ENCODE data around the gene ZCCHC18.

ZCCHC18 gene

DNA sequence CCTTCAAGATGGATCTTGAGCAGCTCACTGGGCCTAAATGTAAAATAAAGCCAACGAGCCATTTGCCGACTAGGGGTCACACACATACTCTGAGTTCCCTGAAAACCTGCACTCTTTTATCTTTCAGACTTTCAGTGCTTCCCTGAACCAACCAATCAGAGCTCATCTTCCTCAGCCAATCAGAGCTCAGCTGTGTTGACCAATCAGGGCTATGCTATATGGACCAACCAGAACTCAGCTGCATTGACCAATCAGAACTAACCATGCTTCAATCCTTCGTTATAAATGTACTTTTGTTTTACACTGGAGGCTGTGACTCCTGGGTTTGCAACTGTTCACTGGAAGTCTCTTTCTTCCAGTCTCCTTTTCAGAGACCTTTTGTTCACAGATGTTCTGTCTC lies 25.2 kb downstream of the ZCCHC18 start:
- CTCF ChIA-PET = interaction anchor here (0.6 to 3.4 kb wide), 15 partner anchors 11 to 506 kb away, joined by 3 to 37 read pairs (median 6); no protein-coding TSS in a partner anchor
- POLR2A ChIA-PET = no interaction called here
- no peak overlapping the region for H3K4me3 ChIP-seq (ENCODE audit: low read depth, low read length)
- no peaks in the 10 kb centered on the region for H3K36me3 ChIP-seq (ENCODE audit: control insufficient read depth in 2 of 2, insufficient read depth in 1 of 2, low read length in 2 of 2)
- no peaks in the 10 kb centered on the region for H3K9me3 ChIP-seq (ENCODE audit: control insufficient read depth, insufficient read depth, low read depth, low read length)
- no peaks in the 10 kb centered on the region for H3K4me1 ChIP-seq (ENCODE audit: control insufficient read depth, insufficient read depth, low read length)
- TF ChIP-seq KLF10 (tag by site-specific recombination; IDR thresholded peaks at IDR 0.05) (no peak), SP2 (tag by site-specific recombination; IDR thresholded peaks at IDR 0.05) (peak; percentile 47)
- H3K27ac ChIP-seq (ENCODE audit: extremely low read depth, low read depth, low read length) = no peak overlapping the region

DNA sequence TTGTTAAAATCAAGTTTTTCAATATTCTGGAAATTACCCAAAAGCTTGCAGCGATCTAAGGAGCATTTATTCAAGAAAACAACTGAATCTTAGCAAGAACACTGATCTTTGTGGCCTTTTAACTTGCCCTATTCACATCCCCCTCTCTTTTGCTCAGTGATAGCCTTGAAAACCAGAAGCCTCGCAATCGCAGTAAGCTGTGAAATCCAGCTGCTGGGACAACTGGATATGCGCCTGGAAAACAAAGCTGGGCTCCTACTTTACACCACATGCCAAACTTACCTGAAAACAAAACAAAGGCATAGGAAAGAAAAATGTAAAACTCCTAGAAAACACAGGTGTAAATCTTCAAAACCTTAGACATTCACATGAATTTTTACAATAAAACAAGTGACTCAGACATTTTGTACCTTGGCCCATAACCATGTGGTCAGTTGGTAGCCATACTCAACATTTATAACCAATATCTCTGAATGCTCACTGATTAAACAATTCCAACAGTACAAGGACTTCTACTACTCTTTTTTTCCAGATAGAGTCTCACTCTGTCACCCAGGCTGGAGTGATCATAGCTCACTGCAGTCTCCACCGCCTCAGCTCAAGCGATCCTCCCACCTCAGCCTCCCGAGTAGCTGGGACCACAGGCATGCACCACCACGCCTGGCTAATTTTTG lies 28.9 kb downstream of the ZCCHC18 start:
- H3K4me1 ChIP-seq (ENCODE audit: control insufficient read depth, insufficient read depth, low read length) = no peaks in the 10 kb centered on the region
- no peak overlapping the region for H3K27ac ChIP-seq (ENCODE audit: extremely low read depth, low read depth, low read length)
- ChIA-PET POLR2A (no interaction called here), CTCF (interaction anchor here (1.1 to 1.3 kb wide), 2 partner anchors 42 to 296 kb away, joined by 3 to 5 read pairs; no protein-coding TSS in a partner anchor)
- no peak for TF ChIP-seq ZNF2 (tag by site-specific recombination; IDR thresholded peaks at IDR 0.05)
- no peak for TF ChIP-seq KLF9 (tag by site-specific recombination; IDR thresholded peaks at IDR 0.05; ENCODE audit: low read depth)
- TF ChIP-seq ZNF248 (tag by site-specific recombination; IDR thresholded peaks at IDR 0.05) = no peak
- TF ChIP-seq ZNF610 (tag by site-specific recombination; IDR thresholded peaks at IDR 0.05; ENCODE audit: borderline replicate concordance) = no peak
- TF ChIP-seq, protein P1, sequence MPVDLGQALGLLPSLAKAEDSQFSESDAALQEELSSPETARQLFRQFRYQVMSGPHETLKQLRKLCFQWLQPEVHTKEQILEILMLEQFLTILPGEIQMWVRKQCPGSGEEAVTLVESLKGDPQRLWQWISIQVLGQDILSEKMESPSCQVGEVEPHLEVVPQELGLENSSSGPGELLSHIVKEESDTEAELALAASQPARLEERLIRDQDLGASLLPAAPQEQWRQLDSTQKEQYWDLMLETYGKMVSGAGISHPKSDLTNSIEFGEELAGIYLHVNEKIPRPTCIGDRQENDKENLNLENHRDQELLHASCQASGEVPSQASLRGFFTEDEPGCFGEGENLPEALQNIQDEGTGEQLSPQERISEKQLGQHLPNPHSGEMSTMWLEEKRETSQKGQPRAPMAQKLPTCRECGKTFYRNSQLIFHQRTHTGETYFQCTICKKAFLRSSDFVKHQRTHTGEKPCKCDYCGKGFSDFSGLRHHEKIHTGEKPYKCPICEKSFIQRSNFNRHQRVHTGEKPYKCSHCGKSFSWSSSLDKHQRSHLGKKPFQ (tag by site-specific recombination; IDR thresholded peaks at IDR 0.05) = no peak
- TF ChIP-seq ZNF138 (tag by site-specific recombination; IDR thresholded peaks at IDR 0.05; ENCODE audit: borderline replicate concordance) = no peak
- no peak for TF ChIP-seq HOXD13 (CRISPR knock-in tag; IDR thresholded peaks at IDR 0.05; ENCODE audit: borderline replicate concordance)
- TF ChIP-seq, protein P2, sequence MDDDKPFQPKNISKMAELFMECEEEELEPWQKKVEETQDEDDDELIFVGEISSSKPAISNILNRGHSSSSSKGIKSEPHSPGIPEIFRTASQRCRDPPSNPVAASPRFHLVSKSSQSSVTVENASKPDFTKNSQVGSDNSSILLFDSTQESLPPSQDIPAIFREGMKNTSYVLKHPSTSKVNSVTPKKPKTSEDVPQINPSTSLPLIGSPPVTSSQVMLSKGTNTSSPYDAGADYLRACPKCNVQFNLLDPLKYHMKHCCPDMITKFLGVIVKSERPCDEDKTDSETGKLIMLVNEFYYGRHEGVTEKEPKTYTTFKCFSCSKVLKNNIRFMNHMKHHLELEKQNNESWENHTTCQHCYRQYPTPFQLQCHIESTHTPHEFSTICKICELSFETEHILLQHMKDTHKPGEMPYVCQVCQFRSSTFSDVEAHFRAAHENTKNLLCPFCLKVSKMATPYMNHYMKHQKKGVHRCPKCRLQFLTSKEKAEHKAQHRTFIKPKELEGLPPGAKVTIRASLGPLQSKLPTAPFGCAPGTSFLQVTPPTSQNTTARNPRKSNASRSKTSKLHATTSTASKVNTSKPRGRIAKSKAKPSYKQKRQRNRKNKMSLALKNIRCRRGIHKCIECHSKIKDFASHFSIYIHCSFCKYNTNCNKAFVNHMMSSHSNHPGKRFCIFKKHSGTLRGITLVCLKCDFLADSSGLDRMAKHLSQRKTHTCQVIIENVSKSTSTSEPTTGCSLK (tag by site-specific recombination; IDR thresholded peaks at IDR 0.05) = no peak
- no peak for TF ChIP-seq ZNF561 (tag by site-specific recombination; IDR thresholded peaks at IDR 0.05; ENCODE audit: borderline replicate concordance)
- no peak for TF ChIP-seq ZFP3 (tag by site-specific recombination; IDR thresholded peaks at IDR 0.05; ENCODE audit: low read depth)
- TF ChIP-seq ZNF596 (tag by site-specific recombination; IDR thresholded peaks at IDR 0.05) = no peak
- TF ChIP-seq ZNF768 (tag by site-specific recombination; IDR thresholded peaks at IDR 0.05) = no peak
- TF ChIP-seq RBAK (tag by site-specific recombination; IDR thresholded peaks at IDR 0.05) = no peak
- TF ChIP-seq SP2 (tag by site-specific recombination; IDR thresholded peaks at IDR 0.05) = no peak
- no peak for TF ChIP-seq MEIS1 (CRISPR knock-in tag; IDR thresholded peaks at IDR 0.05; ENCODE audit: borderline replicate concordance)
- no peak for TF ChIP-seq ZNF777 (tag by site-specific recombination; IDR thresholded peaks at IDR 0.05; ENCODE audit: borderline replicate concordance)
- no peak for TF ChIP-seq ZNF202 (tag by site-specific recombination; IDR thresholded peaks at IDR 0.05; ENCODE audit: borderline replicate concordance)
- TF ChIP-seq REPIN1 (tag by site-specific recombination; IDR thresholded peaks at IDR 0.05; ENCODE audit: low read depth) = no peak
- TF ChIP-seq BCL11A (tag by site-specific recombination; IDR thresholded peaks at IDR 0.05; ENCODE audit: low read depth) = no peak
- TF ChIP-seq, protein P3, sequence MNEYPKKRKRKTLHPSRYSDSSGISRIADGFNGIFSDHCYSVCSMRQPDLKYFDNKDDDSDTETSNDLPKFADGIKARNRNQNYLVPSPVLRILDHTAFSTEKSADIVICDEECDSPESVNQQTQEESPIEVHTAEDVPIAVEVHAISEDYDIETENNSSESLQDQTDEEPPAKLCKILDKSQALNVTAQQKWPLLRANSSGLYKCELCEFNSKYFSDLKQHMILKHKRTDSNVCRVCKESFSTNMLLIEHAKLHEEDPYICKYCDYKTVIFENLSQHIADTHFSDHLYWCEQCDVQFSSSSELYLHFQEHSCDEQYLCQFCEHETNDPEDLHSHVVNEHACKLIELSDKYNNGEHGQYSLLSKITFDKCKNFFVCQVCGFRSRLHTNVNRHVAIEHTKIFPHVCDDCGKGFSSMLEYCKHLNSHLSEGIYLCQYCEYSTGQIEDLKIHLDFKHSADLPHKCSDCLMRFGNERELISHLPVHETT (tag by site-specific recombination; IDR thresholded peaks at IDR 0.05) = no peak
- H3K36me3 ChIP-seq (ENCODE audit: control insufficient read depth in 2 of 2, insufficient read depth in 1 of 2, low read length in 2 of 2) = no peaks in the 10 kb centered on the region
- no peaks in the 10 kb centered on the region for H3K9me3 ChIP-seq (ENCODE audit: control insufficient read depth, insufficient read depth, low read depth, low read length)
- no peak overlapping the region for H3K4me3 ChIP-seq (ENCODE audit: low read depth, low read length)

Data from HEK293 (cell line).